ENCODE data around the gene SLC10A1. TPM values are rescaled to one million over a fixed set of nuclear protein-coding genes. Genes with fewer than 3 reads are reported as not detected.

The SLC10A1 gene
- total RNA-seq, 1 experiment from 2014 or later = not detected

DNA sequence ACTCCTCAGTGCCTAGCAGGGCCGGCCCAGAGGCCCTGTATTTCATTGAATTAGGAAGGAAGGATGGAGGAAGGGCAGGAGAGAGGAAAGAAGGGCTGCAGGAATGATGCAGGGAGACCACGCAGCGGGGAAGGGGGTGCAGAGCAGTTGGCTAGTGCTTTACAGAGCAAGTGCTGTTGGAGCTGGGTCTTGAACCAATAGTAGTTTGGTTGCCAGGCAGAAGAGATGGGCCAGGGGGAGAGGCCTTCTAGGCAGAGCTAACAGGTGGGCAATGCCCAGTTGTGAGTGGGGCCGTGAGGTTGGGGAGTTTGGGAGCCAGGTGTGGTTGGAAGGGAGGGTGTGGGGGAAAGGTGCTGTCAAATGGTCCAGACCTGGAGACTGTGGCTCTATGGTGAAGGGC, 69.2 kb downstream of the SLC10A1 start:
- Histone ChIP-seq H3K4me2 (ENCODE audit: insufficient read depth, insufficient read length, low read length) (no peak overlapping the region), H3K9me3 (ENCODE audit: control insufficient read depth, low read depth, low read length) (no peaks in the 10 kb centered on the region), H3K79me2 (ENCODE audit: insufficient read depth, low read length) (no peaks in the 10 kb centered on the region), H4K91ac (ENCODE audit: insufficient read length, low read depth, low read length) (no peak overlapping the region), H3K4me1 (ENCODE audit: insufficient read depth, low read length) (no peaks in the 10 kb centered on the region), H3K23me2 (ENCODE audit: insufficient read length, low read depth, low read length, poor library complexity, severe bottlenecking) (no peaks in the 10 kb centered on the region), H2BK20ac (ENCODE audit: low read depth, low read length, poor library complexity, severe bottlenecking) (no peak overlapping the region), H4K5ac (ENCODE audit: insufficient read length, low read depth, low read length) (no peak overlapping the region), H3K27me3 (ENCODE audit: insufficient read depth, low read length) (no peaks in the 10 kb centered on the region; the same call in 1 of the 2 replicates), H2BK120ac (ENCODE audit: low read depth, low read length, poor library complexity, severe bottlenecking) (no peak overlapping the region), H3K27ac (ENCODE audit: insufficient read length, low read depth, low read length) (no peak overlapping the region), H3K9ac (ENCODE audit: extremely low read depth, insufficient read length, low read length) (no peak overlapping the region), H3K56ac (ENCODE audit: insufficient read length, low read depth, low read length) (no peak overlapping the region), H3K14ac (ENCODE audit: insufficient read depth, low read length) (no peak overlapping the region), H3K4ac (ENCODE audit: low read depth, low read length) (no peak overlapping the region), H2AK5ac (ENCODE audit: insufficient read length, low read length) (no peak overlapping the region), H4K8ac (replicated peaks; ENCODE audit: insufficient read length, low read depth, low read length) (no peak overlapping the region), H3K23ac (ENCODE audit: insufficient read length, low read depth, low read length) (no peak overlapping the region), H2AFZ (ENCODE audit: low read length) (no peak overlapping the region), H2BK5ac (ENCODE audit: insufficient read length, low read length) (no peak overlapping the region), H3T11ph (ENCODE audit: low read length) (no peak overlapping the region), H2BK12ac (ENCODE audit: insufficient read length, low read depth, low read length) (no peak overlapping the region), H2BK15ac (ENCODE audit: low read depth, low read length) (no peak overlapping the region), H3K79me1 (ENCODE audit: insufficient read depth, low read depth, low read length, poor library complexity, severe bottlenecking) (no peaks in the 10 kb centered on the region), H4K20me1 (ENCODE audit: control insufficient read depth, insufficient read depth, insufficient read length) (no peaks in the 10 kb centered on the region), H3K18ac (ENCODE audit: insufficient read length, low read depth, low read length) (no peak overlapping the region)
- WGBS (ENCODE audit: extremely low coverage, insufficient read length, low lambda C conversion rate) = no CpG with 5 or more reads among the region's 4 CpGs
- H3K36me3 Mint-ChIP-seq (ENCODE audit: insufficient read depth in 1 of 3, low read depth in 3 of 3) = no peaks in the 10 kb centered on the region; a peak in 1 of 7 replicates
- peak overlapping the region in 1 of 3 experiments; percentile 46; a peak in 1 of 7 replicates for H3K27ac Mint-ChIP-seq
- DNase-seq = no peak
- TF ChIP-seq, protein P1, sequence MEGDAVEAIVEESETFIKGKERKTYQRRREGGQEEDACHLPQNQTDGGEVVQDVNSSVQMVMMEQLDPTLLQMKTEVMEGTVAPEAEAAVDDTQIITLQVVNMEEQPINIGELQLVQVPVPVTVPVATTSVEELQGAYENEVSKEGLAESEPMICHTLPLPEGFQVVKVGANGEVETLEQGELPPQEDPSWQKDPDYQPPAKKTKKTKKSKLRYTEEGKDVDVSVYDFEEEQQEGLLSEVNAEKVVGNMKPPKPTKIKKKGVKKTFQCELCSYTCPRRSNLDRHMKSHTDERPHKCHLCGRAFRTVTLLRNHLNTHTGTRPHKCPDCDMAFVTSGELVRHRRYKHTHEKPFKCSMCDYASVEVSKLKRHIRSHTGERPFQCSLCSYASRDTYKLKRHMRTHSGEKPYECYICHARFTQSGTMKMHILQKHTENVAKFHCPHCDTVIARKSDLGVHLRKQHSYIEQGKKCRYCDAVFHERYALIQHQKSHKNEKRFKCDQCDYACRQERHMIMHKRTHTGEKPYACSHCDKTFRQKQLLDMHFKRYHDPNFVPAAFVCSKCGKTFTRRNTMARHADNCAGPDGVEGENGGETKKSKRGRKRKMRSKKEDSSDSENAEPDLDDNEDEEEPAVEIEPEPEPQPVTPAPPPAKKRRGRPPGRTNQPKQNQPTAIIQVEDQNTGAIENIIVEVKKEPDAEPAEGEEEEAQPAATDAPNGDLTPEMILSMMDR (conservative IDR thresholded peaks at IDR 0.05) = no peak
- no peak overlapping the region for H3K4me3 Mint-ChIP-seq
- H3K9me3 Mint-ChIP-seq = peaks cover 0 to 3% of the 10 kb centered on the region in 2 experiments; a peak in 2 of 5 replicates
- peaks cover 13% of the 10 kb centered on the region for H3K27me3 Mint-ChIP-seq (ENCODE audit: low read depth)
- H3K4me1 Mint-ChIP-seq = peaks cover 6 to 7% of the 10 kb centered on the region in 2 experiments

All from H9 (cell line).